HG03469 (cell line): ENCODE results near the gene NMBR.
"Not testable (repeated sequence)": the region's sequence is repeated elsewhere in the genome, so short reads cannot be mapped to it uniquely, and the experiment has no call there.

Experiments
- ATAC-seq: cut with Tn5 transposase; IDR thresholded peaks from one replicate; pipeline ENCODE4 v1.9.1; 2021; ENCODE audit warnings: mild to moderate bottlenecking, moderate library complexity, moderate number of reproducible peaks; ENCODE audit not compliant: unreplicated experiment

NMBR gene

DNA sequence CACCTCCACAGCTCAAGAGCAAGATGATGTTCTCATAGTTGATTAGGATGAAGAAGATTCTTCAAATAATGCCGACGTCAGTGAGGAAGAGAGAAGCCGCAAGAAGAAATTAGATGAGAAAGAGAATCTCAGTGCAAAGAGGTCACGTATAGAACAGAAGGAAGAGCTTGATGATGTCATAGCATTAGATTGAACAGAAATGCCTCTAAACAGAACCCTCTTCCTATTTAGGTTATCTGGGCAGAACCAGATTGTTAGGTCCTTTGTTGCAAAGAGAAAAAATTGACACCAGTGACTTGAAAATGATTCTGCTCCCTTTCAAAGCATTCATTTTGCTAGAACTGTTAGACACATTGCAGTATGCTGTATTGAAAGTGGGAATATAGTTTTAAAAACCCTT is 84.1 kb downstream of the NMBR start:
- not testable (repeated sequence) for ATAC-seq

DNA sequence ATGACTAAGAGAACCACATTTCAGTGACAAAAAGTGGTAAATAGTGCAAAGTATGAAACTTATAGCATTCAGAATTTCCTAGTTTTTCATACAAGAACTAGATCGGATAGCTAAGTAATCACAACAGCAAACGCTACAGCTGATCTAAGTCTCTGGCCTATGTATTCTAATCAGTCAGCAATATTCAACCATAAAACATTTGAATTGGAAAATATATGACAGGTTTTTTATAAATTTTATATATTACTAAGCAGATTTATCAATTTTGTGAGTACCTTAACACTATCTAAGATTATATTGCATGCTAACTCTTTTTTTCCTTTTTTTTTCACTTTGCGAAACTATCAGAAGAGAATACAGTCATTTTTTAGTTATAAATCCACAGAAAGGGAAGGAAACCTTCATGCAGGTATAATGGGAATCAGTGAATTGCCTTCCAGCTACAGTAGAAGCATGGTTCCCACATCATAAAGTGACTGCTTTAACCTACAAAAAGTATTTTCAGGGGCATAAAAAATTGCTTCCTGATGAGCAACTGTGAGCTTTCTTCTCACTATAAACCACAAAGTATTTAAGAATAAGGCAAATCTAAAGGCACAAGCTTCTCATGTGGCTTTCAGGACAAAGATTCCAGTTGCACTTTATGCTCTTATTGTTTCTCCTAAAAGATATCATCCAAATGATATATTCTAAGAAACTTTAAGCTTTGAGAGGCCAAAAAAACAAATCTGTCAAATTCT is 88.2 kb downstream of the NMBR start:
- no peak for ATAC-seq

DNA sequence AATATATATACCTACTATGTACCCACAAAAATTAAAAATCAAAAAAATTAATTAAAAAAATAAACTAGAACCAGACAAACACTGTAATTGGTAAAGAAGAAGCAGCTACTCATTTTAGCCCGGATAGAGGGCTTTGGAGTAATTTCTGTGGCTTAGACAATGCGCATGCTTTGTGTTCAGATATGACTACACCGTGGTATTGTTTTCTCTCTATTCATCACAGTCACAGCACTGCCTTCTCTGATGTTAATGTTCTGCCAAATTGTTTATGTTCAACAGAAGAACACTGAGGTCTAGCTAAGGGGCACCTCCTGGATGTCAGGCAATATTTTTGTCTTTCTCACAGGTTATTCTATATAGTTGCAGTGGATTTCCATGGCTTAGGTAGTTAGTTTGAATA is 91.7 kb downstream of the NMBR start:
- ATAC-seq: peak; percentile 81

DNA sequence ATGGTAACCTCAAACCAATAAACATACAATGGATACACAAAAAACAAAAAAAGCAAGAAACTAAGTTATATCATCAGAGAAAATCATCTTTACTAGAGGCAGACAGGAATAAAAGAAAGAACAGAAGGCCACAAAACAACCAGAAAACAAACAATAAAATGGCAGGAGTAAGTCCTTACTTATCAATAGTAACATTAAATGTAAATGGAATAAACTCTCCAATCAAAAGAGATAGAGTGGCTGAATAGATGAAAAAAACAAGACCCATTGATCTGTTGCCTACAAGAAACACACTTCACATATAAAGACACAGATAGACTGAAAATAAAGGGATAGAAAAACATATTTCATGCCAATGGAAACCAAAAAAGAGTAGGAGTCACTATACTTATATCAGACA is 95.5 kb downstream of the NMBR start:
- no peak for ATAC-seq

DNA sequence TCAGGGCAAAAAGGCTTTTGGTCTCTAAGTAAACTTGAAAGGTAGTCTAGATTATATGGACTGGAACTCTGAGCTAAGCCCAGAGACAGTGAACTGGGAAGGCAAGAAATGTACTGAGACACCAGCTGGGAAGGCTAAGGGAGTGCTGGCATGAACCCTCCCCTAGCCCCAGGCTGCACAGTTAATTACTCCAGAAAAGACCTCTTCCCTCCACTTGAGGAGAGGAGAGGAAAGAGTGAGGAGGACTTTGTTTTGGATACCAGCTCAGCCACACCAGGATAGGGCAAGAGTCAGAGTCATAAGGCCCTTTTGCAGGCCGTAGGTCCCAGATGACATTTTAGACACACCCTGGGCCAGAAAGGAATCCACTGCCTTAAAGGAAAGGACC is 98.3 kb downstream of the NMBR start:
- no peak for ATAC-seq

GRCh38 chr6:142047934-142048592 is 98.9 kb downstream of the NMBR start:
- ATAC-seq: no peak

DNA sequence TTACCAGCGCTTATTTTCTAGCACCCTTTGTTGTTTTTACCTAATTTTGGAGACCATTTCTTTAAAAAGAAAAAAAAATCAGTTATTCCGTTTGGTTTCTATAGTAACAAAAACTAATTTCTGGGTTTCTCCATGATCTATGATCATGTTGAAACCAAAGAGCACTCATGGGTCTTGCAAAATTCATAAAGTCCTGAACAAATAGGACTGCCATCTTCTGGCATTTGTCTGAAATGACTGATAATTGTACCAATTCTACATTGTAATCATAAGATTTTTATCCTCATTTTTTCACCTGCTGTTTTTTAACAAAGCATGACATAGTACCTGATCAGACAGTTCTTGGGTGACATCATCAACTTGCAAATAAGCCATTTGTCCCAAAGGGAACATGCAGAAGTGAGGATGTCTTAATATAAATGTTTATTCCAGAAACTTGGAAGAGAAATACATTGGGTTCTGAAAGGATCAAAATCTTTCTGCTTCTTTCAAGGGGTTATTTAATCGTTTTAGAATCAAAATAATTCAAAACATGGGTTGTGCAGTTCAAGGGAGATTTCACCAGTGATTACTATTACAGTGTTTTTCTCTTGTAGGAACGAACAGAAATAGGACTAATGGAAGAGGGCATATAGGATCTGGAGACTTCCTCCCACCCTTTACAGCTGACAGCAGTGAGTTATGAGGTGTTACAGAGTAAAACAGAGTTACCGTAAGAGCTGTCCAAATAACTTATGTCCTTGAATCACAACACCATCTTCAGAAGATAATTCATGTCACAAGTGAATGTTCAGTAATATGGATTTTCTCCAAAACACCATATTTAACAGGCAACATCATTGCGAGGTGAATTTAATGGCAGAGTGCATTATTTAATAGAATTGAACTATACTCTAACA is 101.3 kb downstream of the NMBR start:
- ATAC-seq: no peak

GRCh38 chr6:142035890-142036289 is 111.0 kb downstream of the NMBR start:
- ATAC-seq: no peak

DNA sequence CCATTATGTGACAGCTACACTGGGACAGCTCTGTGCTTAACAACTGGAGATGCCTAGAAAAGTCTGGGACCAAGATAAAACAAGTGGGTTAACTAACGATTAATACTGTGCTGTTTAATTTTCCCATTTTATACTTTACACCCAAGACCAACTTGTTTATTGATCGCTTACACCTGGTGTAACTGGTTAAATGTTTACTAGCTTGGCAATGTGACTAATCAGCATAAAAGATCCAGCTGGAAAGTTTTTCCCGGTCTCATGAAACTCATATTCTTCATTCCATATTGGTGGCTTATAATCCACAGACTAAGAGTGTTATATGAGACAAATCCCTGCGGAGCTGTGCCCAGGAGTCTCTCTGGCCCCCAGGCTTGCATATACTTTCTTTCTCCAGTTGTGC is 115.9 kb downstream of the NMBR start:
- ATAC-seq: no peak

GRCh38 chr6:142030115-142030619 is 116.8 kb downstream of the NMBR start:
- no peak for ATAC-seq

DNA sequence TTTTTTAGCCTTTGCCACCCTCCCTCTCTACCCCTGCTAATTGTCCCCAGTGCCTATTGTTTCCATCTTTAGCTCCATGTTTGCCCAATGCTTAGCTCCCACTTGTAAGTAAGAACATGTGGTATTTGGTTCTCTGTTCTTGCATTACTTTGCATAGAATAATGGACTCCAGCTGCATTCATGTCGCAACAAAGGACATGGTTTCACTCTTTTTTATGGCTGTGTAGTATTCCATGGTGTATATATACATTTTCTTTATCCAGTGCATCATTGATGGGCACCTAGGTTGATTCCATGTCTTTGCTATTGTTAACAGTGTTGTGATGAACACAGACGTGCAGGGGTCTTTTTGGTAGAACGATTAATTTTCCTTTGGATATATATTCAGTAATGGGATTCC is 118.4 kb downstream of the NMBR start:
- no peak for ATAC-seq

DNA sequence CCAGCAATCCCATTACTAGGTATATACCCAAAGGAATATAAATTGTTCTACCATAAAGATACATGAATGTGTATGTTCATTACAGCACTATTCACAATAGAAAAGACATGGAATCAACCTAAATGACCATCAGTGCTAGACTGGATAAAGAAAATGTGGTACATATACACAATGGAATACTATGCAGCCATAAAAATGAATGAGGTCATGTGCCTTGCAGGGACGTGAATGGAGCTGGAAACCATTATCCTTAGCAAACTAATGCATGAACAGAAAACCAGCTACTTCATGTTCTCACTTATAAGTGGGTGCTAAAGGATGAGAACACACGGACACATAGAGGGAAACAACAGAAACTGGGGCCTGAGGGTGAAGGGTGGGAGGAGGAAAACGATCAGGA is 119.1 kb downstream of the NMBR start:
- ATAC-seq: not testable (repeated sequence)

DNA sequence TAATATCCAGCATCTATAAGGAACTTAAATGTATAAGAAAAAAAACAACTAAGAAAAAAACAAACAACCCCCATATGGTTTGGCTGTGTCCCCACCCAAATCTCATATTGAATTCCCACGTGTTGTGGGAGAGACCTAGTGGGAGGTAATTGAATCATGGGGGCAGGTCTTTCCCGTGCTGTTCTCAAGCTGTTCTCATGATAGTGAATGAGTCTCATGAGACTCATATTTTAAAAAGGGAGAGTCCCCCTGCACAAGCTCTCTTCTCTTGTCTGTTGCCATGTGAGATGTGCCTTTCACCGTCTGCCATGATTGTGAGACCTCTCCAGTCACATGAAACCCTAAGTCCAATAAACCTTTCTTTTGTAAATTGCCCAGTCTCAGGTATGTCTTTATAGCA is 119.8 kb downstream of the NMBR start:
- no peak for ATAC-seq

DNA sequence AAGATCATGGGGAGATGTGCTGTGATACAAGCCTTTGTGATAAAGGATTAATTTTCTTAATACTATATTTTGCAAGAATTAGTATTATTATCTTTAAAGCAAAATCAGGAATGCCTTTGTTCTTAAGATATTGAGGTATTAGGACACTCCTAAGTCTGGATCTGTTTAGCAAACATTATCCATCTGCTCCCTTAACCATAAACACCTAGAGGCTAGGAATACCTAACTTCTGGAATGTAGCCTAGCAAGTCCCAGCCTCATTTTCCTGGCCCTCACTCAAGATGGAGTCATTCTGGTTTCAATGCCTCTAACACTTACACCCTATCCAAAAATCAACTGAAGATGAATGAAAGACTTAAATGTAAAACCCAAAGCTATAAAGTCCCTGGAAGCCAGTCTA is 120.5 kb downstream of the NMBR start:
- no peak for ATAC-seq
